Dedifferentiated amniotic fluid mesenchymal stem cell (primary cell): ENCODE data around the gene CPVL.
"Not testable (repeated sequence)": the region's sequence is repeated elsewhere in the genome, so short reads cannot be mapped to it uniquely, and the experiment has no call there.

Experiments used
- DNase-seq: peaks from one replicate; pipeline ENCODE4 v3.0.0-alpha.2; 2016; ENCODE audit errors: extremely low spot score

The CPVL gene

DNA sequence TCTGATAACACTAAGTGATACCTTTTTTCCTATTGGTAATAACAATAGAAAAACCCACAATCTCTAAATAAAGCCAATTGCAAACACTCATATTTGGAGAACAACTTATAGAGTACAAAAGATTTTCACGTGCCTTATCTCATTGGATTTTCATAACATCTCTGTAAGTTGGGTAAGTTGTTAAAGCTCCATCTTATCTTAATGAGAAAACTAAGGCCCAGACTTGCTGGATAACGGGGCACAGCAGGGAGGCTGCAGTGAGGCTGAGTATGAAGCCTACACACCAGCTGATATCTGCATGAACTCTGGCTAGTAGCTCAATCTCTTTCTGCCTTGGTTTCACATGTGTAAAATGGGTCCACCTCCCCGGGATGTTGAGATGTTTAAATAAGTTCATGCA is 26.8 kb downstream of the CPVL start:
- no peak for DNase-seq

DNA sequence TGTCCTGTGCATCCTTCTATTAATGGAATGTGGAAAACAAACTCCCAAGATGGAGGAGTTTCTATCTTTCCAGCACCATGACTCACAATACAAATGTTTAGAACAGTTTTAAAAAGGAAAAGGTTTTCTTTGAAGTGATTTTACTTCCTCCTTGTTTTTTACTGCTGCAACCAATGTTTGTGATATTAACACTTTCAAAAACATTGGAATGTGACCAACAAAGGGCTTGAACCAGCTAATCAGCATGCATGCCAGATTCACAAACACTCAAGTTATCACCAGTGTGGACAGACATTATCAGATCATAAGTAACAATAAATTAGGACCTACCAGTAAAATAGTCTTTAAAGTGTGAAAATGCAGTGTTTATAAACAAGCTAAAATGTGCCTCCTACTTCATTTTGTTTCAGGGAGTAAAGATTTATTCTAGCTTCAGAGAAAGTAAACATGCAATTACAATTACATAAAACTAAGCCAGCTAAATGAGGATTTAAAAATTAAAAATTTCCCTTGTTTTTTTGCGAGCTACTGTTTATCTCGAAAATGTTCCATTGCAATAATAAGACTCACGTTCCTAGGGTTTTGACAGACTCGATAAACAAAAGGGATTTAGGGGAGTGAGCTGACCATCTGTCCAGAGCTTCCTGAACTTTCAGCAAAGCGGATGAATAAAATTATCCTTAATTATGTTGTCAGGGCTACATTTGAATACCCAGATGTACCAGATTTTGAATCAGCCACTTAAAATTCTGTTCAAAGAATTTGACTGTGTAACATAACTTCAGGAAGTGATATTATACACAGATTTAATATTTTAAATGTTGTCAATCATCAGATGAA is 29.8 kb downstream of the CPVL start:
- DNase-seq = no peak

DNA sequence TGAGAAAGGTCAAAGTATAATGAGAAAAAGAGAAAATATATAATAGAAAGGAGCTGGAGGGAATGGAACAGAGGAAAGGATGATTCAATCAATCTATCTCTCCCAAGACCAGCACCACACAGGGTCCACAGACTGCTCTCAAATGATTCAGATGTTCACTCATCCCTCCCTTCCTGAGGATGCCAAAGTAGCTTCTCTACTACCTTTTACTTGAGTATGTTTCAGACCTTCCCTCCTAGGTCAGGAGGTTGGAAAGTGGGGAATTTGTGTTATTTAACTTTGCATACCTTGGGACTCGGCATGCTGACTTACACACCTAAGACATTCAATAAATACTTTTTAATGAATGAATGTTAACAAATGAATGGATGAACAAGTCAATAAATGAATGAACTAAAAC is 30.6 kb downstream of the CPVL start:
- no peak for DNase-seq

DNA sequence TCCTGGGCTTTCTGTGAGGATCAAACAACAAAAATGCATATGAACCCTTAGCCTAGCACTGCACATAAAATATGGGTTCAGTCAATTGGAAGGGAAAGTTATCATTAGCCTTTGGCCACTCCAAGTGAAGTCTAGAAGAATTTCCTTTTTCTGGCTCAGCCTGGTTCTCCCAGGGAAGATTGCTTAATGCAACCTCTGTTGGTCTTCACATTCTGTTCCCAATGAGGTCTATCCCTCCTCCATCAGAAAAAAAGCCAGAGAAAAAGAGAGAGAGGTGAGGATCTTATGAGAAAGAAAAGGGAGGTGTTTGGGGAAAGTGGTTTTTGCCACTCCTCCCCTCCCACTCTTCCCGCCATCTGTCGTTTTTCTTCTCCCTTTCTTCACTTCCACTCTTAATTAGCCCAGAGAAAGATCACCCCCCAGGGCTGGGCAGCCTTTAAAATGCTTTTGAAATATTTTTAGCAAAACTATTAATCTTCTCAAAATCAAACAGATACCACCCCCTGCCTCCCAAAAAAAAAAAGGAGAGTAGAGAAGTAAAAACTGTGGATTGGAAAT is 31.1 kb downstream of the CPVL start:
- no peak for DNase-seq

DNA sequence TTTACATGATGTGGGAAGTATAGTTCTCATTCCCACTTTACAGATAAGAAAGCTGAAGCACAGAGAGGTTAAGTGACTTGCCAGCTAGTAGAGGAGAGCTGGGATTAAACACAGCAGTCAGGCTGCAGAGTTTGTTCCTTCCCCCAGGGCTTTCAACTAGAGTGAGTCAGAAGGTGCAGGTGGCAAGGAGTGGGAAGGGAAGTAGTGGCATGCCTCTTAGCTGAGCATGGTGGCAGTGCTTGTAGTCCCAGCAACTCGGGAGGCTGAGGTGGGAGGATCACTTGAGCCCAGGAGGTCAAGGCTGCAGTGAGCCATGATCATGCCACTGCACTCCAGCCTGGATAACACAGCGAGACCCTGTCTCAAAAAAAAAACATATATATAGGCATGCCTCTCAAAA is 32.1 kb downstream of the CPVL start:
- DNase-seq = not testable (repeated sequence)

DNA sequence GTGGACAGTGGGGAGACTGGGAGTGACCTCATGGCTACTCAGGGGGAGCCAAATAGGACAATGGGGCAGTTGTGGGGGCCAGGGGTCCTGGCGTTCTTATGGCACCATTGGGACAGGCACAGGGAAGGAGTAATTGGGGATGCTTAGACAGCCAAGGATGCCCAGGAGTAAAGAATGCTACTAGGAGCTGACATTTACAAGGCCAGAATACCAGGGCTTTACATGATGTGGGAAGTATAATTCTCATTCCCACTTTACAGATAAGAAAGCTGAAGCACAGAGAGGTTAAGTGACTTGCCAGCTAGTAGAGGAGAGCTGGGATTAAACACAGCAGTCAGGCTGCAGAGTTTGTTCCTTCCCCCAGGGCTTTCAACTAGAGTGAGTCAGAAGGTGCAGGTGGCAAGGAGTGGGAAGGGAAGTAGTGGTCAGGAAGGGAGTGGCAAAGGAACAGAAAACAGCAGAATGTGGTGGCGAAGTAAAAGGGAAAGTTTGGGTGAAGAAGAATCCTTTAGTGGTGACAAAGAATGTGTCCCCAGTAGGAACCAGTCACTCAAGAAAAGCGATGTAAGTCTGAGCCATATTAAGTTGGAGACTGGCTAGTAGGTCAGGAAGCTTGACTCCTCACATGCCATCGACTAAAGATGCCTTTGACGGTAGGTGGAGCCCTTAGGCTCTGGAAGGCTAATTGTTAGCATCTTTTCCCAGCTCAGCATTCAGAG is 32.8 kb downstream of the CPVL start:
- DNase-seq = peak; percentile 29

DNA sequence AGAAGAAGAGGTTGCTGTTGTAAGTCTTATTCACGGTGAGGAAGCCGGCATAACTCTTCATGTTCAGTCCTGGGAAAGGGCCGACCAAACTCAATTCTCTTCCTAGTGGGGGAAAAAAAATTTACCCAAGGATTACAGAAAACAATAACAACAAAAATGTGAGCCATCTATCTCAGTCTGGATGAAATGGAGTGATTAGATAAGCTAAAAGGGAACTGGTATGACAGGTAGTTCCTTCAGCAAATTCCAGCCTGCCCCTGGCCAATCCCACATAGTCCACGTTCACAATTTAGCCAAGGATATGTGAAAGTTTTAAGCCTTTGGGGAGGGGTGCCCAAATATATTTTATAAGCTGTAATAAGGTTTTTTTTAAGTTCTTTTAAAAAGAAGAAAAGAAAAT is 33.6 kb downstream of the CPVL start:
- no peak for DNase-seq

DNA sequence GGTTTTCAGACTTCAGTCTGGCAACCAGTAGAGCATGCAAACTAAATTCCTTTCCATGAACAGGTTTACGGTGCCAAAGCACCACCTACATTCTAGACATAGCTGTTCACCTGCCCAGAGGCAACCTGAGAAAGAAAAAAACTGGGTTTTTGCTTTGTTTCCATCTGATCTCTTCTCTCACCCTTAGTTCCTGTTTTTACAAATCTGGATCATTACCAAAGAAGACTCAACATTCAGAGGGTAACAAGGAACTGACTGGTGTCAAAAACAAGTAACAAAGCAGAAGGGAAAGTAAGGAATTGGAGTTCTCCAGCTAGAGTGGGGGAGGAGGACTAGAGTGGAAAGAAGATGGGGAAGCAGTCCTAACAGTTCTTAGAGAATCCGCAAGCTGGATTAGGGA is 36.4 kb downstream of the CPVL start:
- DNase-seq = no peak

DNA sequence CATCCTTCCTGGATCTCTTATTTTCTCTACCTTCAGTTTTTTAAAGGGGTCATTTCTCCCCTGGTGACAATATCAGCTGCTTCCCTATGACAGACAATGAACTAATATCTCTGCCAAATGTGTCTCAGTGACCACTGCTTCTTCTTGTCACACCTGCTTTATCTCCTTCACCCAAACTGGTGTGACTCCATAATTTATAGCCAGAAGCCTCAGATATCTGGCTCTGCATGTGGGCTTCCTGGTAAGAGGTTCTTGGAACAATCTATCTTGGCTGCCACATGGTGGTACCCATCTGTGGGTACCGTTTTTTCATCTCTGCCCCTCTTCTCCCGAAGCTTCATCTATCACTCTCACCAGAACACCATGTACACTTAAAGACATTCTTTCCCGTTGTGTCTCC is 37.0 kb downstream of the CPVL start:
- no peak for DNase-seq

DNA sequence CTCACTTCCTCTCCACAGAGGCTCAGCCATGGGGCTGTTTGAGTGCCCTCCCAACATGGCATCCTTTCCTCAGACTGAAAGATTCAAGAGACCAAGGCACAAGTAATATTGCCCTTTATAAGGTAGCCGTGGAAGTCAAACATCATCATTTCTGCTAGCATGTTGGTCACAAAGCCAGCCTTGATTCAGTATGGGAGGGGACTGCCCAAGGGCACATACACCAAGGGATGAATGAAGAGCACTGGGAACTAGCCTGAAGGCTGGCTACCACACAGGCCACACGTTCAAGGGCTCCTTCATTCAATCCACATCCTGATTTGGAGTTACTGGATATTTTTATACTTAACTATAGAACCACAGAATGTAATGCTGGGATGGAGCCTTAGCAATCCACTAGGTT is 39.3 kb downstream of the CPVL start:
- no peak for DNase-seq

DNA sequence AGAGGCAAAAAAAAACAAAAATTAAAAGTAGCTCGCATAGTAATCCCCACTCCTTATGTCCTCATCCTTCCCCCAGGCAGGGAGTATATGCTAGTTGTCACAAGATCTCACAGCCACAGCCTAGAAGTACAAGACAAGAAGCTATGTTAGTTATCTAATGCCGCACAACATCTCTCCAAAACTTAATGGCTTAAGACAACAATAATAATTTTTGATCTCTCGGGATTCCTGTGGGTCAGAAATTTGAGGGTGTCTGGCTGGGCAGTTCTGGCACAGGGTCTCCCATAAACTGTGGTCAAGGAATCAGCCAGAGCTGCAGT is 39.7 kb downstream of the CPVL start:
- DNase-seq = no peak

DNA sequence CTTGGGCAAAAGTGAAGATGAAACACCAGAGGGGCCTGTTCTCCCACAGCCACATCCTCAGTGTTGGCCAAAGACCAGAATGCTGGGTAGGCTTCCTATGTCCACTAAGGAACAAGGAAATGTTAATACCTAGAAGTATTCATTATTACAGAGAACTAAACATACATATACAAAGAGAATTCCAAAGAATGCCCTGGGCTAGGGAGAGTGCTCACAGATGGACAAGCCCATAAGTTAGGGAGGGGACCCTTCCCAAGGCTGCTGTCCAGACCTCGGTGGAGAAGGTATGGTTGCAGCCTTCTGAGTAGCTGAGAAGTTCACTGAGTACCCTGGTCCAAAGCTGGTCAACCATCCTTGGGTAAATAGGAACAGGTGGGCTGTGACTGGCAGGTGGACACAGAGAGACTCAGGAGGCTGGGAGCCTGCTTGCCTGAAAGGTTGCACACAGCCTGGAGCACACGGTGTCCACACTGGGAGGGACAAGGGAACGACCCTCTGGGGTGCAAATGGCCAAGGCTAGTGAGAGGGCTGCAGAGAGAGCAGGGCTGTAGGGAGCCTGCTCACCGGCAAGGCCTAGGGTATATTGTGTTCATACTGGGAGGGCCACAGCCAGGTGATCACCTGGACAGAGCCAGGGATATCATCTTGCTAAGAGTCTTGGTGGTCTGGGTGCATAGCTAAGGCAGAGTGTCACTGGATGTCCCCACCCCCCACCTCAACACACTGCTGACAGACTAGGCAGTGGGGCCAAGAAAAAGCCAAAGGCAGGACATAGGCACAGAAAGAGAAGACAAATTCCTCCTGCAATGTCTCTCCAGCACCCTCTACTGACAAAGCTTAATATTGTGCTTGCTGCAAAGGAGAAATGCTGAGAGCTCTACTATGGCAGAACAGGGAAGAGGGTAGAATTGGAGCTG is 40.3 kb downstream of the CPVL start:
- peak; percentile 82 for DNase-seq

DNA sequence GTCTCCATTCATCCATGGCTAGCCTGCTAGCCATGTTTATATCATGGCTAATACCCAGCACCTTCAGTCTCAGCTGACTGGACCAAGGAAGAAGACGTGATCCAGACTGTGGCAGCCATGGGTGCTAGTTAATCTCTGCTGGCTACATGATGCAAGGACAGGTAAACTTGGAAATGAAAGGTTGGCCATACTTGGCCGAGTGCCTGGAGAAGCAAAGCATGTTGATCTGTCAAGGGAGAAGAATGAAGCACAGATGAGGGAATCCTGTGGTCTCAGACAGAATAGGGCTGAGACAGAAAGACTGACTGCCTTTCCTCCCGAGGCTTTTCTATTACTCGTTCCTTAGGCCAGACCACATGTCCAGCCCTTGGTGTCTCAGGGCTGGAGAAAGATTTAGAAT is 41.1 kb downstream of the CPVL start:
- no peak for DNase-seq

DNA sequence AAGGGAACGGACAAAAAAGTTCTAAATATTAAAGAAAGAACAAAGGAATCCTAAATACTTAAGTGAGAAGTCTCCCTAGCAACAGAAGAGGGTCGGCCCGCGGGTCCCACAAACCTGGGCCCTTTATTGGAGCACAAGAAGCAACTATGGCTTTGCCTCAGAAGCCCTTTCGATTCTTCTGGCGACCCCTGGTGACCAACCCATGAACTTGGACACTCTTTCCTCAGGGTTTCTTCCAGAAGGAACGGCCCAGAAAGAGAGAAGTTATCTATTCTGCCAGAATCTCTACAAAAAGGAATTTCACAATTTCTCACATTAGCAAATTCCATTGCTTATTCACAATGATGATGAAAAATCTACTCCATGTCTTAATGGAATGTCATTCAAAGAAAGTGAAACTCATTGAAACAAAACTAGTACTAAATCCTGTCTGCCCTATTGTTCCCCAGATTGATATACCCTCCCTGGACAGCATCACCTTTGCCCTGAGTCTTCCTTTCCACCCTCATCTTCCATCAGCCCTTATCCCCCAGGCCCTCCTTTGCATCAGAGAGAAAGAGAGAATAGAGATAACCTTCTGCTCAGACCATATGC is 43.7 kb downstream of the CPVL start:
- DNase-seq = peak; percentile 67

DNA sequence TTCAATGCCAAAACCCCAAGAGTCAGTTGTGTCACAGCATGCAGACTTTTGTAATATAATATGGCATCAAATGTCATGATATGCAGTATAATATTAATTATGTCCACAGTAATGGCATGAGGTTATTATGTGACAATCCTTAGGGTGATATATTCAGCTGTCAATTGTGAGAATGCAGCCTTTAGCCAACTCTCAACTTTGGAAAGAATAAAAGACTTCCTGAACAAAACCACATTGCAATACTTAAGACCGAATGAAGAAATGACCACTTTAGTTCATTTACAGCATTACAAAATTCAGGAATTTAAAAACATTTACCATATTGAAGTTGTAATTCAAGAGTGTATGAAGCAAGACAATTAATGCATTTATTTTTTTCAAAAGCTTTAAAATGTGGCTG is 45.4 kb downstream of the CPVL start:
- no peak for DNase-seq

DNA sequence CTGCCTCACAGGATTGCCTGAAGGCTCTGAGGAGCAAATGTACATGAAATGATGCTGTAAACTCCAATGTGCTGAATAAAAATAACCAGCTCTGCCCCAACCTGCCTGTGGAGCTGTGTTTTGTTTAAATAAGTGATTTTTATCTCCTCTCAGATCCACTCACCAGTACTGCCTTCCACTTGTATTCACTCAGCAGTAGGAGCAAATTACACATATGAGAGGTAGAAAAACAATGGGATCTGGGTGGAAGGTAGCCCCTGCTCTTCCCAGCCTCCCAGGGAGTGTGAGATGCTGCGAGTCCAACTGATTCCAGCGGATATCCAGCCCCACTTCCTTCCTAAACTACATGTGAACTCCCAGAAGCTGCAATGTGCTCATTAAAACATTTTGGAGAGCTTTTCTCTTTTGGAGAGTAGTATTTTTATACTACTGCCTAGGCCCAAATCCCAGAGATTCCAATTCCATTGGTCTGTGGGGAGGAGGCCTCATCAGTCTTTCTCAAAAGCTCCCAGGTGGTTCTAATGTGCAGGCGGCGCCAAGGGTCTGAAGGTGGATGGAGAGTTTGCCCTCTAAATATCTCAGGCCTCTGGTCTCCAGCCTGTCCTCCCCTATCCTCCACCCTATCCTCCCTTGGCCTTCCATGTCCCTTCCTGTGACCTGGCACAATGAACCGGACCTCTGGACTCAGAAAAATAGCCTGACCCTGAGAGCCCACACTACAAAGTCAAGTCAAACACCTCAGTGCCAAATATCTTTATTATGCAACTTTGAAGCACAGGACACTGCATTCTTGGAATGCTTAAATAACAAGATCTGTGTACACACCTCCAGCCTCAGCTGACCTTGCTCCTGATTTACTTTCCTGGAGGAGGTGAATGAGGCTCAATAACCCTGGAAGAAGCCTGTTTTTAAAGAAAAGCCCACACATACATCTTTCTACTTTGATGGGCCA is 46.2 kb downstream of the CPVL start:
- no peak for DNase-seq

DNA sequence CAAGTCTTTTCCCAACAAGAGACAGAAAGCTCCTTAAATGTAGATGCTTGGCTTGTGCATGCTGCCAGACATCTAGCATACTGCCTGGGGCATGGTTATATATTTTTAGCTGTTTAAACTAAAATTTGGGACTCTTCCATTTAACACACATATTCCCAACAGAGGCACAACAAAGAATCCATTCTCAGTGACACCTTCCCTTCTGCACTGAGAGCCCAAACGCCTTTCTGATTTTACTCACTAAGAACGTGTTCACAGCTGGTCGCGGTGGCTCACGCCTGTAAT is 49.9 kb downstream of the CPVL start:
- no peak for DNase-seq

DNA sequence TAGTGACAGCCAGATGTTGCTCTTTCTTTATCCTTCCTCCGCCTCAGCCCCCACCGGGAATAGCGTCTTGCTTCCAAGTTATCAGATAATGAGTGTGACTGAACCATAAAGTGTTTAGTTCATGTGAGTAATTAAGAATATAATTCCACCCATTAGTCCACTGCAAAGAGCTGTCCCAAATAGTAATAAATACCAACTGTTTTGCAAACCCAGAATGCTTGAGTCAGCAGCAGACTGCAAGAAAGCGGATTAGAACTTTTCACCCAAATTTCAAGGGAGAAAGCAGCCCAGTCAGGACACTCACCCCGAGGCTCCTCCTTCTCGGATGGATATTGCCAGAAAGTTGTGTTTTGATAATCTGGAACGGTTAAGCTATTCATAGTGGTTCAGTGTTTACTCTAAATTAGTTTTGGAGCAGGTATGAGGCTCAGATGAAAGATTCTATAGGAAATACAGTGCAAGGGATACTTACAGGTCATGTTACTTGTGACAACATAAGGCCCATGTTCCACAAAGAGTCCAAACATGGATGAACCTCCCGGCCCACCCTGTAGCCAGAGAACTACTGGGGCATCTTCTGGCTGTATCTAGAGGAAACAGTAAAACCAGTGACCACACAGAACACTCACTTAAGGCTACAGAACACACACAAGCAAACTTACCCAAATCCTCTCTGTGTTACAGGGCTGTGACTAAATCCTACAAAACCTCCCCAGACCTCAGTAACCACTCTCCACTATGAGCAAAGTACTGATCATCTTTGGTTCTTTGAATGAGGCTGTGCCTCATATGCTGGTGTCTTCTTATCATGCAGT is 50.5 kb downstream of the CPVL start:
- no peak for DNase-seq

DNA sequence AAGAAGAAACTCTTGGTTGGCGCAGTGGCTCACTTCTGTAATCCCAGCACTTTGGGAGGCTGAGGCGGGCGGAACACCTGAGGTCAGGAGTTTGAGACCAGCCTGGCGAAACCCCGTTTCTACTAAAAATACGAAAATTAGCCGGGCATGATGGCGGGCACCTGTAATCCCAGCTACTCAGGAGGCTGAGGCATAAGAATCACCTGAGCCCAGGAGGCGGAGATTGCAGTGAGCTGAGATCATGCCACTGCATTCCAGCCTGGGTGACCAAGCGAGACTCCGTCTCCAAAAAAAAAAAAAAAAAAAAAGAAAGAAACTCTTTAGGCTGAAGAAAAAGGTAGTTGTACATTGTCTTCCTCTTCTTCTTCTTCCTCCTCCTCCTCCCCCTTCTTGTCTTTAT is 53.2 kb downstream of the CPVL start:
- not testable (repeated sequence) for DNase-seq

DNA sequence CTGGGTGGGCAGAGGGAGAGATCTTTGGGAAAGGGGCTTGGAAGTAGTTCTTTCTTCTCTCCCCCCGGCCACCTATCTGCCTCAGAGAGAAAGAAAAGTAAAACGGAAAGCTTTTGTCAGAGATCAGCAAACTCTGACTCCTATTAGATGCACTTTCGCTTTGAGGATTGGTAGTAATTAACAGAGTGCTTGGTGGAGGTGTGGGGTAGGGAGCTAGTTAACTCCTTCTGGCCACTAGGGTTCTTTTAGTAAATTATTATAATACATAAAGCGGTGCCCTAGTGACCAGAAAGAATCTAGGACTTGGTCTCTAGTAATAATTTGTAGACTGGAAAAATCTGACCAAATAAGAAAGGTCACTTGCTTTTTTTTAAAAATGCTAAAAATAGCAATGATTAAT is 54.6 kb downstream of the CPVL start:
- no peak for DNase-seq
